HepG2 (cell line): ENCODE data around the gene CKLF. TPM values are rescaled to one million over a fixed set of nuclear protein-coding genes. Genes with fewer than 3 reads are reported as not detected.

ENCODE experiments used
- ATF7 ChIP-seq, 2 experiments: fragments of 450-650 bp in 1 of 2; sonication (generic) in 1 of 2; formaldehyde crosslinking in 1 of 2; IDR thresholded peaks; 2 replicates each; pipeline versions ENCODE4 v1.4.0 to v1.6.1; 2016 to 2020; ENCODE audit warnings: antibody characterized with exemption in 1 of 2, mild to moderate bottlenecking in 1 of 2, missing genetic modification reagents in 1 of 2
- ESRRA ChIP-seq: sonication (generic); formaldehyde crosslinking; IDR thresholded peaks from 2 replicates; pipeline ENCODE4 v1.5.1; 2020; ENCODE audit warnings: mild to moderate bottlenecking, low read depth, missing genetic modification reagents
- HIVEP1 ChIP-seq: sonication (generic); formaldehyde crosslinking; IDR thresholded peaks from 2 replicates; pipeline ENCODE4 v1.4.0; 2020; ENCODE audit warnings: mild to moderate bottlenecking, missing genetic modification reagents
- MIER2 ChIP-seq: IDR thresholded peaks from 2 replicates; pipeline ENCODE4 v1.6.1; 2016; ENCODE audit warnings: missing biosample characterization, missing genetic modification reagents
- POLR2AphosphoS2 ChIP-seq: IDR thresholded peaks from 2 replicates; pipeline ENCODE4 v1.6.1; 2011; ENCODE audit warnings: low read depth, low read length, improper control_type of control experiment
- SMYD3 ChIP-seq: sonication (generic); formaldehyde crosslinking; IDR thresholded peaks from 2 replicates; pipeline ENCODE4 v1.8.1; 2023; ENCODE audit warnings: mild to moderate bottlenecking, missing genetic modification reagents
- ZC3H4 ChIP-seq: sonication (generic); formaldehyde crosslinking; IDR thresholded peaks from 2 replicates; pipeline ENCODE4 v1.4.0; 2020; ENCODE audit warnings: missing genetic modification reagents, borderline replicate concordance
- ZNF329 ChIP-seq: sonication (generic); formaldehyde crosslinking; IDR thresholded peaks from 2 replicates; pipeline ENCODE4 v1.9.0; 2021; ENCODE audit warnings: low read depth, mild to moderate bottlenecking, missing genetic modification reagents
- ZNF530 ChIP-seq: sonication (generic); formaldehyde crosslinking; IDR thresholded peaks from 2 replicates; pipeline ENCODE4 v1.5.0; 2020; ENCODE audit warnings: low read depth, mild to moderate bottlenecking, missing genetic modification reagents
- ZNF567 ChIP-seq: sonication (generic); formaldehyde crosslinking; IDR thresholded peaks from 2 replicates; pipeline ENCODE4 v1.8.1; 2023; ENCODE audit warnings: mild to moderate bottlenecking, missing genetic modification reagents, borderline replicate concordance
- ZNF646 ChIP-seq: sonication (generic); formaldehyde crosslinking; IDR thresholded peaks from 2 replicates; pipeline ENCODE4 v1.9.0; 2021; ENCODE audit warnings: mild to moderate bottlenecking, missing genetic modification reagents
- ZNF766 ChIP-seq: sonication (generic); formaldehyde crosslinking; IDR thresholded peaks from 2 replicates; pipeline ENCODE4 v1.5.0; 2020; ENCODE audit warnings: missing genetic modification reagents, borderline replicate concordance
- ZNF839 ChIP-seq: sonication (generic); formaldehyde crosslinking; IDR thresholded peaks from 2 replicates; pipeline ENCODE4 v1.4.0; 2020; ENCODE audit warnings: missing genetic modification reagents, mild to moderate bottlenecking, borderline replicate concordance
- polyA plus RNA-seq, 8 experiments: library from polyadenylated mRNA; depleted of rRNA in 3 of 8; stranded (reverse) in 7 of 8; unstranded in 1 of 8; fragments of >200 nt; fragmentation: Illumina TruSeq in 4 of 8; extraction: Trizol in 4 of 8; gene quantifications; 2 replicates each; pipeline versions ENCODE4 v1.2.1 to v1.2.3, GENCODE V29; 2011 to 2016; ENCODE audit warnings: low read depth in 4 of 8, missing spikeins in 1 of 8, mixed read lengths in 1 of 8; ENCODE audit not compliant: insufficient read depth in 1 of 8
- total RNA-seq, 5 experiments: library from RNA; depleted of rRNA; stranded (reverse); fragments of >200 nt; fragmentation: Illumina TruSeq; extraction: Trizol; gene quantifications; 2 replicates each; pipeline ENCODE4 v1.2.3, GENCODE V29; 2016; ENCODE audit warnings: low read depth in 1 of 5
- TF ChIP-seq, protein P1 (sequence below): sonication (generic); formaldehyde crosslinking; IDR thresholded peaks from 2 replicates; pipeline ENCODE4 v1.9.0; 2021; ENCODE audit warnings: missing genetic modification reagents, borderline replicate concordance
- TF ChIP-seq, protein P2 (sequence below): sonication (generic); formaldehyde crosslinking; IDR thresholded peaks from 2 replicates; pipeline ENCODE4 v1.4.0; 2020; ENCODE audit warnings: mild to moderate bottlenecking, low read depth, missing genetic modification reagents

CKLF gene
- total and polyA plus RNA-seq, 2 of the 13 experiments (the other 11 are each of a cell fraction or from before 2014, with no cell fraction given): 120 to 167 TPM

DNA sequence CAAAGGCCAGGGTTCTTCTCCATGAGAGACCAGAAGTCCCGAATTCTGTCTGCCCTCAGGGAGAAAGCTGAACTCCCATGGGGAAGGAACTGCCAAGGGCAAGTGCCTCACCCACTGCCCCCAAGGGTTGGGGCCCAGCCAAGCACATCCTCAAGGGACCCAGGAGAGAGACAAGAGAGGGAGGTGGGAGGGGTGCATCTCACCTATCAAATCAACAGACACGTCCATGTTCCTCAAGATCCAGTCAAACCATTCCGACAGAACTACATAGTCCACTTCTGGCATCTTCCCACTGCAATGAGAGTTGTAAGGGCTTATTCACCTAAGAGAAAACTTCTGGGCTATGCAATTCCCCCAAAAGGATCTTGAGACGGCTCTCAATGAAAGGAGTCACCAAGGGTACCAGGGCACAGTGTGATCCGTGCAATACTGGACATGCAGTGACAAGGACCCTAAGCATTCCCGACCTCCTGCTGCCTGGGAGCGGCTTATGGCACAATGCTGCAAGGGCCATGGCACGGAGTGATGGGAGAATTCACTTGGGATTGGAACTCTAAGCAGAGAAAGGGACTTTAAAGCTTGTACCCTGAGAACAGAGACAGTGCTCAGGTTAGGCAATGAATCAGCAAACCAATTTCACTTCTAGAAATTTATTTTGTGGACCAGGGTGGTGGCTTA is 34.7 kb upstream of the CKLF start (continued):
- 0 out of 2 replicates have a peak, but pooled peaks have one; percentile 29 for TF ChIP-seq ZNF530 (CRISPR knock-in tag)
- TF ChIP-seq, protein P1, sequence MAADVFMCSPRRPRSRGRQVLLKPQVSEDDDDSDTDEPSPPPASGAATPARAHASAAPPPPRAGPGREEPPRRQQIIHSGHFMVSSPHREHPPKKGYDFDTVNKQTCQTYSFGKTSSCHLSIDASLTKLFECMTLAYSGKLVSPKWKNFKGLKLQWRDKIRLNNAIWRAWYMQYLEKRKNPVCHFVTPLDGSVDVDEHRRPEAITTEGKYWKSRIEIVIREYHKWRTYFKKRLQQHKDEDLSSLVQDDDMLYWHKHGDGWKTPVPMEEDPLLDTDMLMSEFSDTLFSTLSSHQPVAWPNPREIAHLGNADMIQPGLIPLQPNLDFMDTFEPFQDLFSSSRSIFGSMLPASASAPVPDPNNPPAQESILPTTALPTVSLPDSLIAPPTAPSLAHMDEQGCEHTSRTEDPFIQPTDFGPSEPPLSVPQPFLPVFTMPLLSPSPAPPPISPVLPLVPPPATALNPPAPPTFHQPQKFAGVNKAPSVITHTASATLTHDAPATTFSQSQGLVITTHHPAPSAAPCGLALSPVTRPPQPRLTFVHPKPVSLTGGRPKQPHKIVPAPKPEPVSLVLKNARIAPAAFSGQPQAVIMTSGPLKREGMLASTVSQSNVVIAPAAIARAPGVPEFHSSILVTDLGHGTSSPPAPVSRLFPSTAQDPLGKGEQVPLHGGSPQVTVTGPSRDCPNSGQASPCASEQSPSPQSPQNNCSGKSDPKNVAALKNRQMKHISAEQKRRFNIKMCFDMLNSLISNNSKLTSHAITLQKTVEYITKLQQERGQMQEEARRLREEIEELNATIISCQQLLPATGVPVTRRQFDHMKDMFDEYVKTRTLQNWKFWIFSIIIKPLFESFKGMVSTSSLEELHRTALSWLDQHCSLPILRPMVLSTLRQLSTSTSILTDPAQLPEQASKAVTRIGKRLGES (CRISPR knock-in tag): no peak
- no peak for TF ChIP-seq ZNF646 (CRISPR knock-in tag)
- TF ChIP-seq HIVEP1 (CRISPR knock-in tag): peak; percentile 35; the same call in 1 of the 2 replicates
- TF ChIP-seq MIER2 (CRISPR knock-in tag): no peak
- no peak for TF ChIP-seq ZNF839 (CRISPR knock-in tag)
- TF ChIP-seq ZNF567 (CRISPR knock-in tag): 0 out of 2 replicates have a peak, but pooled peaks have one; percentile 63
- TF ChIP-seq ZNF329 (CRISPR knock-in tag): peak; percentile 7; the same call in 1 of the 2 replicates
- TF ChIP-seq ESRRA (CRISPR knock-in tag): no peak
- no peak for TF ChIP-seq SMYD3 (CRISPR knock-in tag)
- no peak for TF ChIP-seq ATF7 (IDR thresholded peaks at IDR 0.05)
- TF ChIP-seq ATF7 (CRISPR knock-in tag; IDR thresholded peaks at IDR 0.05): peak; percentile 15; the same call in 1 of the 2 replicates
- TF ChIP-seq ZC3H4 (CRISPR knock-in tag): peak; percentile 95
- TF ChIP-seq POLR2AphosphoS2: no peak
- TF ChIP-seq, protein P2, sequence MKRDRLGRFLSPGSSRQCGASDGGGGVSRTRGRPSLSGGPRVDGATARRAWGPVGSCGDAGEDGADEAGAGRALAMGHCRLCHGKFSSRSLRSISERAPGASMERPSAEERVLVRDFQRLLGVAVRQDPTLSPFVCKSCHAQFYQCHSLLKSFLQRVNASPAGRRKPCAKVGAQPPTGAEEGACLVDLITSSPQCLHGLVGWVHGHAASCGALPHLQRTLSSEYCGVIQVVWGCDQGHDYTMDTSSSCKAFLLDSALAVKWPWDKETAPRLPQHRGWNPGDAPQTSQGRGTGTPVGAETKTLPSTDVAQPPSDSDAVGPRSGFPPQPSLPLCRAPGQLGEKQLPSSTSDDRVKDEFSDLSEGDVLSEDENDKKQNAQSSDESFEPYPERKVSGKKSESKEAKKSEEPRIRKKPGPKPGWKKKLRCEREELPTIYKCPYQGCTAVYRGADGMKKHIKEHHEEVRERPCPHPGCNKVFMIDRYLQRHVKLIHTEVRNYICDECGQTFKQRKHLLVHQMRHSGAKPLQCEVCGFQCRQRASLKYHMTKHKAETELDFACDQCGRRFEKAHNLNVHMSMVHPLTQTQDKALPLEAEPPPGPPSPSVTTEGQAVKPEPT (CRISPR knock-in tag): peak; percentile 61; the same call in 1 of the 2 replicates
- no peak for TF ChIP-seq ZNF766
